Pancreas (tissue), 10 donors: ENCODE data around the gene HSPB3. TPM values are rescaled to one million over a fixed set of nuclear protein-coding genes. Genes with fewer than 3 reads are reported as not detected.

Source experiments
- ATAC-seq, 4 donors: fragments of 200-7000 bp; cut with Tn5 transposase; one replicate each; pipeline versions ENCODE4 v1.8.0 to v1.9.1; 2020; ENCODE audit warnings: mild to moderate bottlenecking in 4 of 4, moderate library complexity in 4 of 4
- DNase-seq, 6 donors: peaks; one replicate each; pipeline ENCODE4 v3.0.0-alpha.2; 2020
- FAIRE-seq: peaks from 2 replicates; lab custom pipeline; 2012; peaks lifted over from hg19 to GRCh38; lab: Jason Lieb, UNC
- H3K27ac ChIP-seq, 4 donors: fragments of 200-600 bp; sonication (generic); 1 replicate in 3 of 4; 2 replicates in 1 of 4; pipeline versions ENCODE4 v1.5.0 to v1.8.0; 2020
- H3K27me3 ChIP-seq, 4 donors: fragments of 200-600 bp; one replicate each; pipeline ENCODE4 v1.8.0; 2021
- H3K36me3 ChIP-seq, 3 donors: fragments of 200-600 bp; sonication (generic) in 1 of 3; one replicate each; pipeline versions ENCODE4 v1.5.0 to v1.8.0; 2020 to 2021
- H3K4me1 ChIP-seq, 3 donors: fragments of 200-600 bp; one replicate each; pipeline ENCODE4 v1.8.0; 2021
- H3K4me3 ChIP-seq, 4 donors: fragments of 200-600 bp; sonication (generic) in 2 of 4; one replicate each; pipeline versions ENCODE4 v1.5.0 to v1.8.0; 2020 to 2021
- H3K9me3 ChIP-seq, 4 donors: fragments of 200-600 bp; one replicate each; pipeline ENCODE4 v1.8.0; 2021
- CTCF ChIP-seq, 4 donors: fragments of 200-600 bp; sonication (generic) in 3 of 4; IDR thresholded peaks; one replicate each; pipeline versions ENCODE4 v1.5.0 to v1.8.0; 2021; ENCODE audit warnings: antibody characterized with exemption in 4 of 4
- WGBS, 2 donors: extraction: QIAGEN DNeasy Blood & Tissue Kit; methylation state at CpG; one replicate each; pipeline ENCODE4 v1.1.7; 2013; 5-methylcytosine and 5-hydroxymethylcytosine counted together
- intact Hi-C, 3 donors: fragments of 100-400 bp; cut with DNase I; formaldehyde crosslinking; loops; one replicate each; pipeline versions ENCODE4 v1.11.1 to v1.14.2; 2022
- polyA plus RNA-seq, 2 donors: library from polyadenylated mRNA; stranded (reverse); fragments of 200-250 nt; gene quantifications; one replicate each; pipeline ENCODE4 v1.2.3, GENCODE V29; 2013
- total RNA-seq, 6 donors: library from RNA; stranded (reverse); fragmentation: NEBNext Ultra II Directional in 4 of 6; extraction: Animal tissue kit (Norgen Biotek cat#: 25700) in 4 of 6; gene quantifications; one replicate each; pipeline versions ENCODE4 v1.2.1 to v1.2.4, GENCODE V29; 2021 to 2023
- donor health status: healthy with polysubstance abuse.
- donor health status: DM: no; HTN: no; CAD: no; lungs with moderate emphysema.
- donor health status: DM: no; HTN: no; CAD: no.
- donor health status: control.
- donor health status: control.
- donor health status: Bipolar disorder and iron deficiency.
- donor health status: DM: yes; HTN: yes; CAD: no.
- donor health status: DM: no; HTN: no; CAD: no.
- donor health status: DM: no; HTN: no; CAD: no.
- donor health status: DM: yes; HTN: yes; CAD: no.

The HSPB3 gene
- total RNA-seq (not detected), polyA plus RNA-seq (under 1 TPM; 0.35 to 0.76 TPM)

- Histone ChIP-seq H3K36me3 (no peaks in the 10 kb centered on the region), H3K9me3 (no peaks in the 10 kb centered on the region), H3K27me3 (no peaks in the 10 kb centered on the region), H3K4me3 (no peak within 1 kb of the TSS), H3K27ac (no peak within 1 kb of the TSS), H3K4me1 (peaks cover 5 to 19% (median 5%) of the 10 kb centered on the region in 3 donors)
- ATAC-seq = peak in 2 of 4 donors; percentile 12 to 43
- WGBS, 2 donors = 91% methylated on average over 18 of the region's 18 CpGs
- no peak for FAIRE-seq
- no peak for DNase-seq
- TF ChIP-seq CTCF (IDR thresholded peaks at IDR 0.05) = no peak
- intact Hi-C loops = no loop called here
Measured at GRCh38 chr5:54455413-54456157, at the start of gene HSPB3. Gene HSPB3, plus strand, starts transcription at chr5:54455699. Its CDS starts 91 bp downstream, at chr5:54455790.

- H3K9me3 ChIP-seq = no peaks in the 10 kb centered on the region
- no peak overlapping the region for H3K27ac ChIP-seq
- ATAC-seq (no peak), DNase-seq (no peak), FAIRE-seq (no peak)
- TF ChIP-seq CTCF (IDR thresholded peaks at IDR 0.05) = no peak
- intact Hi-C loops = loop anchor here in 1 of 3 donors (10.0 kb wide), 1 partner anchor 166 kb away; no protein-coding TSS in a partner anchor
- H3K27me3 ChIP-seq = no peaks in the 10 kb centered on the region
- H3K4me3 ChIP-seq = no peak overlapping the region
- no peaks in the 10 kb centered on the region for H3K4me1 ChIP-seq
- H3K36me3 ChIP-seq = no peaks in the 10 kb centered on the region
- WGBS, 2 donors = 83 to 89% methylated on average over 2 of the region's 2 CpGs
Measured at GRCh38 chr5:54411176-54411575, 44.3 kb upstream of the HSPB3 start.

- ATAC-seq (no peak), DNase-seq (no peak), FAIRE-seq (no peak)
- Histone ChIP-seq H3K4me3 (no peak overlapping the region), H3K36me3 (no peaks in the 10 kb centered on the region), H3K9me3 (no peaks in the 10 kb centered on the region), H3K27ac (no peak overlapping the region), H3K4me1 (no peaks in the 10 kb centered on the region), H3K27me3 (no peaks in the 10 kb centered on the region)
- intact Hi-C loops = loop anchor here in 1 of 3 donors (10.0 kb wide), 1 partner anchor 168 kb away; no protein-coding TSS in a partner anchor
- no peak for TF ChIP-seq CTCF (IDR thresholded peaks at IDR 0.05)
- WGBS, 2 donors = 86 to 93% methylated on average over 2 of the region's 2 CpGs
Measured at GRCh38 chr5:54412913-54413312, 42.6 kb upstream of the HSPB3 start.

GRCh38 chr5:54415147-54415546 lies 40.4 kb upstream of the HSPB3 start:
- H3K27me3 ChIP-seq = no peaks in the 10 kb centered on the region
- FAIRE-seq (no peak), DNase-seq (no peak), ATAC-seq (no peak)
- no peaks in the 10 kb centered on the region for H3K9me3 ChIP-seq
- no peaks in the 10 kb centered on the region for H3K36me3 ChIP-seq
- 78 to 85% methylated on average over 3 of the region's 3 CpGs for WGBS, 2 donors
- no peak for TF ChIP-seq CTCF (IDR thresholded peaks at IDR 0.05)
- H3K4me3 ChIP-seq = no peak overlapping the region
- intact Hi-C loops = loop anchor here in 1 of 3 donors (10.0 kb wide), 1 partner anchor 170 kb away; no protein-coding TSS in a partner anchor
- H3K27ac ChIP-seq = no peak overlapping the region
- H3K4me1 ChIP-seq = no peaks in the 10 kb centered on the region
